ENCODE data around the gene VAMP8. TPM values are rescaled to one million over a fixed set of nuclear protein-coding genes. Genes with fewer than 3 reads are reported as not detected.
A peak's percentile ranks its signal among the peaks of the same experiment; 100 is the strongest.

The VAMP8 gene
- total and polyA plus RNA-seq, 2 of the 8 experiments (the other 6 are each of a cell fraction or from before 2014, with no cell fraction given): 34.4 to 69.7 TPM

- H3K79me2 ChIP-seq (ENCODE audit: control insufficient read depth in 1 of 2, insufficient read depth in 2 of 2, low read length in 2 of 2): peaks cover 26 to 49% of the 10 kb centered on the region in 2 experiments
- H3K4me2 ChIP-seq (ENCODE audit: insufficient read depth in 1 of 2, low read depth in 2 of 2, low read length in 2 of 2): peak within 1 kb of the TSS; percentile 77 to 85
- peak within 1 kb of the TSS; percentile 87 to 100 (median 98) for H3K4me3 ChIP-seq (ENCODE audit: extremely low read depth in 1 of 4, insufficient read depth in 2 of 4, low read depth in 3 of 4, low read length in 4 of 4)
- no peak within 1 kb of the TSS for H2BK20ac ChIP-seq (ENCODE audit: low read length)
- H4K20me1 ChIP-seq (replicated peaks in 1 of 2; ENCODE audit: control insufficient read depth in 1 of 2, insufficient read depth in 2 of 2, low read length in 2 of 2): peaks cover 24 to 28% of the 10 kb centered on the region in 2 experiments
- H3K23ac ChIP-seq (ENCODE audit: insufficient read length): no peak within 1 kb of the TSS
- DNase-seq (ENCODE audit: low read depth in 1 of 2, low spot score in 2 of 2) (peak; percentile 84 to 99), FAIRE-seq (no peak)
- peak within 1 kb of the TSS; percentile 100 for H3K4ac ChIP-seq (replicated peaks; ENCODE audit: insufficient read length, low read depth, low read length)
- peaks cover 27 to 40% (median 29%) of the 10 kb centered on the region in 4 experiments for H3K36me3 ChIP-seq (ENCODE audit: control insufficient read depth in 2 of 4, insufficient read depth in 4 of 4, low read length in 3 of 4)
- CTCF ChIA-PET (ENCODE audit: partially characterized antibody): interaction anchor here (0.7 to 7.3 kb wide), 20 partner anchors 10 to 157 kb away, joined by 3 to 84 read pairs (median 4); partner anchors contain the start of gene SH2D6
- WGBS, 2 experiments (ENCODE audit: extremely low coverage in 1 of 2, insufficient coverage in 1 of 2, insufficient read length in 1 of 2, insufficient replicate concordance in 2 of 2, low coverage in 1 of 2, low lambda C conversion rate in 2 of 2, missing lambda C conversion rate in 1 of 2): 1% methylated on average over 92 of the region's 92 CpGs; no CpG with 5 or more reads in 1 of the 2 experiments
- H2BK5ac ChIP-seq (ENCODE audit: low read depth, low read length): peak within 1 kb of the TSS; percentile 100
- peak within 1 kb of the TSS; percentile 99 for H3K56ac ChIP-seq (replicated peaks; ENCODE audit: insufficient read length, low read depth, low read length)
- no peaks in the 10 kb centered on the region for H3K9me3 ChIP-seq (ENCODE audit: insufficient read depth in 2 of 2, low read depth in 1 of 2, low read length in 1 of 2)
- peak within 1 kb of the TSS; percentile 100 for H3K27ac ChIP-seq (ENCODE audit: low read depth, low read length)
- no peak within 1 kb of the TSS for H2AFZ ChIP-seq (ENCODE audit: low read length)
- H3K23me2 ChIP-seq (ENCODE audit: low read depth, low read length): no peaks in the 10 kb centered on the region; the same call in 1 of the 2 replicates
- peak within 1 kb of the TSS; percentile 100; the same call in 1 of the 2 replicates for H2BK15ac ChIP-seq (ENCODE audit: low read length)
- H4K8ac ChIP-seq (ENCODE audit: extremely low read depth, insufficient read depth, low read length): peak within 1 kb of the TSS; percentile 100
- peaks cover 2 to 7% (median 5%) of the 10 kb centered on the region in 4 experiments; a peak in 4 of 7 replicates for H3K4me1 ChIP-seq (replicated peaks in 1 of 4; ENCODE audit: control insufficient read depth in 3 of 4, insufficient read depth in 4 of 4, low read length in 3 of 4)
- no peaks in the 10 kb centered on the region for H3K79me1 ChIP-seq (ENCODE audit: low read depth, low read length)
- H3K14ac ChIP-seq (ENCODE audit: insufficient read length): no peak within 1 kb of the TSS
- H3K27me3 ChIP-seq (replicated peaks in 1 of 4; ENCODE audit: control insufficient read depth in 3 of 4, extremely low read depth in 1 of 4, insufficient read depth in 3 of 4, low read length in 3 of 4): no peaks in the 10 kb centered on the region
- peak within 1 kb of the TSS; percentile 81 for H2BK120ac ChIP-seq (replicated peaks; ENCODE audit: low read depth, low read length)
- H3K9ac ChIP-seq (replicated peaks in 1 of 4; ENCODE audit: extremely low read depth in 1 of 4, low read depth in 3 of 4, low read length in 3 of 4): peak within 1 kb of the TSS; percentile 97 to 100 (median 100)
- POLR2A ChIA-PET (ENCODE audit: partially characterized antibody): interaction anchor here (0.7 to 38.6 kb wide), 49 partner anchors 9 to 612 kb away, joined by 3 to 1889 read pairs (median 7); partner anchors contain the start of genes C2orf68, CAPG, ELMOD3 and GGCX
- peak within 1 kb of the TSS; percentile 99 for H2BK12ac ChIP-seq (ENCODE audit: low read depth, low read length)
- peak within 1 kb of the TSS; percentile 100 for H4K5ac ChIP-seq (ENCODE audit: insufficient read length, low read depth, low read length)
- H3K18ac ChIP-seq (ENCODE audit: extremely low read depth, low read length): peak within 1 kb of the TSS; percentile 100
- peak within 1 kb of the TSS; percentile 97 for H2AK5ac ChIP-seq (ENCODE audit: low read depth, low read length)
- peak within 1 kb of the TSS; percentile 100 for H4K91ac ChIP-seq (replicated peaks; ENCODE audit: insufficient read length, low read length)
- TF ChIP-seq GTF2F1 (IDR thresholded peaks at IDR 0.05; ENCODE audit: borderline replicate concordance, low read depth, low read length) (peak; percentile 92), SP4 (IDR thresholded peaks at IDR 0.05; ENCODE audit: low read length) (no peak), SUZ12 (IDR thresholded peaks at IDR 0.05; ENCODE audit: low read length) (no peak), SIX5 (IDR thresholded peaks at IDR 0.05; ENCODE audit: low read depth, low read length) (peak; percentile 27; the same call in 1 of the 2 replicates), CBX8 (IDR thresholded peaks at IDR 0.05; ENCODE audit: borderline replicate concordance, low read depth, low read length) (no peak), RNF2 (IDR thresholded peaks at IDR 0.05; ENCODE audit: borderline replicate concordance, low read depth, low read length, missing control alignments, poor library complexity, severe bottlenecking) (no peak)
- TF ChIP-seq, protein P1, sequence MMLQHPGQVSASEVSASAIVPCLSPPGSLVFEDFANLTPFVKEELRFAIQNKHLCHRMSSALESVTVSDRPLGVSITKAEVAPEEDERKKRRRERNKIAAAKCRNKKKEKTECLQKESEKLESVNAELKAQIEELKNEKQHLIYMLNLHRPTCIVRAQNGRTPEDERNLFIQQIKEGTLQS (IDR thresholded peaks at IDR 0.05; ENCODE audit: insufficient read depth, low read depth, low read length): no peak
- TF ChIP-seq, protein P2, sequence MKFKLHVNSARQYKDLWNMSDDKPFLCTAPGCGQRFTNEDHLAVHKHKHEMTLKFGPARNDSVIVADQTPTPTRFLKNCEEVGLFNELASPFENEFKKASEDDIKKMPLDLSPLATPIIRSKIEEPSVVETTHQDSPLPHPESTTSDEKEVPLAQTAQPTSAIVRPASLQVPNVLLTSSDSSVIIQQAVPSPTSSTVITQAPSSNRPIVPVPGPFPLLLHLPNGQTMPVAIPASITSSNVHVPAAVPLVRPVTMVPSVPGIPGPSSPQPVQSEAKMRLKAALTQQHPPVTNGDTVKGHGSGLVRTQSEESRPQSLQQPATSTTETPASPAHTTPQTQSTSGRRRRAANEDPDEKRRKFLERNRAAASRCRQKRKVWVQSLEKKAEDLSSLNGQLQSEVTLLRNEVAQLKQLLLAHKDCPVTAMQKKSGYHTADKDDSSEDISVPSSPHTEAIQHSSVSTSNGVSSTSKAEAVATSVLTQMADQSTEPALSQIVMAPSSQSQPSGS (IDR thresholded peaks at IDR 0.05; ENCODE audit: low read length): no peak
Measured at GRCh38 chr2:85538507-85539360, 38.7 kb upstream of the VAMP8 start, which contains the start of gene MAT2A. TSS of gene MAT2A (plus strand) at chr2:85539168. CDS start at chr2:85539288, 120 bp downstream.

Measured in H1 (cell line).